ENCODE results near the gene YKT6.

Gene YKT6

DNA sequence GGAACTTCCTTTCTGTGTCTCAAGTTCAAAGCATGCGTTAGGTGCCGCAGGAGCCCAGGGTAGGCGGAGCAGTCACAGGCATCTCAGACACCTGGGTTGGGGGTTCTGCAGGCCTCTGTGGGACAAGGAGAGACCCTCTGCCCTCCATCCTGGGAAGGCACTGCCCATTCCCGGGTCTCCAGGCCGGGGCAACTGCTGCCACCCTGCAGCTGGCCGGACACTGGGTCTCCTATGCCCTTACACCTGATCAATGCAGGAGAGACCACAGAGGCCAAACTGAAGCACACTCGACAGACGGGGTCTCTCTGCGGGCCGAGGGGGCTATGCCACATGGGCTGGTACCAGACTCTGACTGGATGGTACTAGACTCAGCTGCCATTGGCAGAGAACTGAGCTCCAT is 36.9 kb downstream of the YKT6 start:
- no peak for DNase-seq

DNA sequence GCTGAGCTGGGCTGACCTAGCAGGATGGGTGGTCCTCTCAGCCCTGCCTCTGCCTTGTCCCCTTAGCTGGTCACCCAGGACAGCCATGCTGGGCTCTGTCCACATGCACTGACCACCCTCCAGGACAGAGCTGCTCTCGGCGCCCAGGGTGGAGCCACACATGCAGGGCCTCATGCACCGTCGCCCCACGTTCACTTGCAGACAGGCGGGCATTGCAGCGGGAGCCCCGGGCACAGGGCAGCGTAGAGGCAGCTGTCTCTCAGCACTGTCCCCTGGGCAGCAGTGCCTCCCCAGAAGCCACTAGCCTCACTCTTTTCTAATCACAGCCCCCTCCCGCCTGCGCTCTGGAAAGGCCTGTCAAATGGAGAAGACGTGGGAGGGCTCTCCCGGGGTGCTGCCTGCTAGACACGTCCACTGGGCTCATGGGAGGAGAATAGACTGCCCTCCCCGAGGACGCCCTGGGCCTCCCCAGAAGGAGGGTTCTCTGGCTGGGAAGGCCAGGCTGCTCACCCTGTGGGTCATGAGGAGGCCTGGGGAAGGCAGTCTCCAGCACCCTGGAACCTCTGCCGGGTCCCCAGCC is 37.4 kb downstream of the YKT6 start:
- no peak for DNase-seq

- no peak for DNase-seq
Observed at GRCh38 chr7:44239361-44239760, 38.6 kb downstream of the YKT6 start.

DNA sequence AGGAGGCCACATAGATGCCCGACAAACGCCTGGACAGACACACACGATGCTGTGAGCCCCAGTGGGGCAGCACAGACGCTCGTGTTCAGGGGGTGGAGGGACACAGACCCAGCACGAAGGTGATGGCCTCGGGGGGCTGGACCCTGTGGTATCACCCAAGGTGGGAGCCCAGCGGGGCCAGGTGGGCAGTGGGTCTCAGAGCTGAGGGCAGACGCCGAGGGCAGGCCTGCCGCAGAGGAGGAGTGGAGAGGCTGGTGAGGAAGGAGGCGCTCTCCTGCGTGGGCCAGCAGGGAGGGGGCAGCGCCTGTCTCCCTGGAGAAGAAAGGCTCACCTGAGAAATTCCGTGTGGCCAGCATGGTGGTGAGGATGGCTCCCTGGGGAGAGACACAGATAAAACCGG is 39.6 kb downstream of the YKT6 start:
- DNase-seq: no peak

- DNase-seq: peak; percentile 45
Observed at GRCh38 chr7:44240983-44241510, 40.3 kb downstream of the YKT6 start.

- DNase-seq: no peak
Observed at GRCh38 chr7:44242091-44242490, 41.3 kb downstream of the YKT6 start.

DNA sequence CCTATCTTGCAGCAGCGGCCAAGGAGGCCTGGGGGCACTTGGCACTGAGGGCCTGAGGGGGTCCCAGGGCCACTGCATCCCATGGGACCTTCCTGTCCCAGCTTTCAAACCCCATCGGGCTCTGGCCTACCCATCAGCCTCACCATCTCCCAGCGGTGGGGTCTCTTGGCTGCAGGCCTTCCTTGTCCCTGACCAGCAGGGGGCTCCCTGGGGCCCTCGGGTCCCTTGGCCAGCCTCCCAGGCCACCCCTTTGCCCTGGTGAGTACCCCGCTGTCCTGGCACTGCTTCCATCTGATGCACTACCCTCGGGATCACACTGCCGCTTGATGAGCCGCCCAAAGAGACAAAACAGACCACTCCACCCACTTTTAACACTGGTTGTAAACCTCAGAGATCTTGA is 43.5 kb downstream of the YKT6 start:
- no peak for DNase-seq

- DNase-seq: no peak
Observed at GRCh38 chr7:44246396-44247113, 45.8 kb downstream of the YKT6 start.

DNA sequence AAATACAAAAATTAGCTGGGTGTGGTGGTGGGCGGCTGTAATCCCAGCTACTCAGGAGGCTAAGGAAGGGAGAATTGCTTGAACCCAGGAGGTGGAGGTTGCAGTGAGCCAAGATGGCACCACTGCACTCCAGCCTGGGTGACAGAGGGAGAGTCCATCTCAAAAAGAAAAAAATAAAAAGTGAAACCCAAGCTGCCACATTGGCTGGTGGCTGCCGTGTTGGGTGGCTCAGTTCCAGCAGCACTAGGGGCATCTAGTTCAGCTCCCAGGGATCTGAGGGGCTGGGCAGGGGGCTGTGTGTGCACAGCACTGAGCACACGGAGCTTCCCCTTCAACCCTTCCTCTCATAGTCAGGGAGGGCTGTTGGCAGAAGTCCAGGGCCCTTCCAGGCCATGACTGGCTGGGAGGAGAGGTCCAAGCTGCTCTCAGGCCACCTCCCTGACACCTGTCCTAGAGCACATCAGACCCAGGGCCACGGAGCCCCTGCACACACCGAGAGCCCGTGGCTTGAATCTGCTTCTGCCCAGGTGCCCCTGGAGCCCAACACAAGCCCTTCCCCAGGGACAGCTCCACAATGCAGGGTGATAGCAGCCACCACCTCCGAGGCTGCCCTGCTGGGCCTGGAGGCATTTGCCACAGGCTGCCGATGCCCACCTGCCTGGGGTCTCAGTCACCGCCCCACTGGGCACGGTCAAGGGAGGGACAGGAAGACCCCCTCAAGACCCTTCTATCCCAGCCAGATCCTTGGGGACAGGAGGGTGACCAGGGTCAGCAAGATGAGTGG is 47.3 kb downstream of the YKT6 start:
- no peak for DNase-seq

DNA sequence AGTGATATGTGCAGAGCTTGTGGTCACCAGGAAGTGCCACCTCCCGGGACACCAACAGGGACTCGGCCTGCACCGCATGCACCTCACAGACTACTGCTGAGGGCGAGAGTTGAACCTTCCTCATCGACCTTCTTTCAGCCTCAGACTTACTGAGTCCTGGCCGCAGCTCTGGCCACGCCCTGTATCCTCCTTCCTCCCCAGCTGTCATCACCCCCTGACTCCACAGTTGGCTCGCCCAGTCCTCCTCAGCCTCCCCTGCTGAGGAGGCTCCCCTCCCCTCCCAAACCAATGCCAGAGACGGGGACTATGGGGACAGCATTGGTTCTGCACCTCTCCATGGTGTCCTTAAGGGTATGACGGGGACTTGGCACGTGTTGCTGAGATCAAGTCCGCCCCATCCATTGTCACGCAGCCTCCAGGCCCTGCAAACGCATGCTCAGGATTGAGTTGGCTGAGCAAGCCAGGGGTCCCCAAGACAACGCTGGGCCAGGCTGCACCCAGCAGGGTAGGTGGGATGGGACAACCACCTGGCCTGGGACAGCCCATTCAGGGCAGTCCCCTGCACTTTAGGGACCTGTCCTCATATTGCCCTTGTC is 49.0 kb downstream of the YKT6 start:
- DNase-seq: no peak

DNA sequence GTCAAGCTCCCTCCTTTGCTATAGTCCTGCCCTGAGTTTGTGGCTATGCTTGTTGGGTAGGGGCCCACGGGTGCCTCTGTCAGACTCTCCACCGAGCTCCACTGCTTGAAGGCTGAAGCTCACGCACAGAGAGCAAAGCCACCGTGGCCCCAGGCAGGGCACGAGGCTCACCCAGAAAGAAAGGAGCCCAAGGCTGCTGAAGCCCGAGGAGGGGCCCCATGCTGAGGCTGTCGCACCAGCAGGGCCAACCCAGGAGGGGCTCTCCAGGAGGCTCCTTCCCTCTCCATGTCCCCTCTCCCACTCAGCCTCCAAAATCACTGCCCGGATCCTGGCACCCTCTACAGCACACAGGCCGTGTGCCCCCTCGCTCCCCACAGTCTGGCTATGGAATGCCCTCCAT is 50.5 kb downstream of the YKT6 start:
- no peak for DNase-seq

DNA sequence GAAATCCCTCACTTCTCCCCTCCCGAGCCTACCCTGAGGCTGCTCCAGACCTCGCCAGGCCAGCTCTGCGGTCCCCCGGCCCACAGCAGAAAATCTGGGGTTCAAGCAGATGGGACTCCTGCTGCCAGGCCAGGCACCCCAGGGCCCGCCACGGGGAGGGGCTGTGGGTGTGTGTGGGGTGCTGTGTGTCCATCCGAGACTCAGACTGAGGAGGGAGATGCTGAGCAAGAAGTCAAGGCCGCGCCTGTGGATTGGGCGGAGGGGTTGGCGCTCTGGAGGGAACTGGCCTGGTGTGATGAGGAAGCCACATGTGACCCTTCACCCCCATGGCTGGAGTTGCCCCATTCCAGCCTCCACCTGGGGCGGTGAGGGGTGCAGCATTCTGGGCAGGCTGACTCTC is 51.1 kb downstream of the YKT6 start:
- DNase-seq: no peak

DNA sequence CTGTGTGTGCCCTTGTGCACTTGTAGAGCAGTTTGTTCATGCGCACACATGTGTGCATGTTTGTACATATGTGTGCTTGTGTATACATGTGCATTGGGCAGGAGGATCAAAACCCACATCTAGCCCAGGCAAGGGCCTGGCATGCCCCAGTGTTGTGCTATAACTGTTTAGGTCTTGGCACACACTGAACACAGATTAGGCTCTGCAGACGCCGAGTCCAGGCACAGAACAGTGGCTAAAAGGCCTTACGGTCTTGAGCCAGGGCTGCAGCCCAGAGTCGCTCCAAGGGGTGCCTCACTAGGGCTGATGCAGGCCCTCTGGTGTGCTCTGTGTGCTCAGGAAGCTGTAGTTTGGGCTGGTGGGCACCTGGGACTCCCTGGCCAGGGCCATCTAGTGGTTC is 55.7 kb downstream of the YKT6 start:
- DNase-seq: no peak

DNA sequence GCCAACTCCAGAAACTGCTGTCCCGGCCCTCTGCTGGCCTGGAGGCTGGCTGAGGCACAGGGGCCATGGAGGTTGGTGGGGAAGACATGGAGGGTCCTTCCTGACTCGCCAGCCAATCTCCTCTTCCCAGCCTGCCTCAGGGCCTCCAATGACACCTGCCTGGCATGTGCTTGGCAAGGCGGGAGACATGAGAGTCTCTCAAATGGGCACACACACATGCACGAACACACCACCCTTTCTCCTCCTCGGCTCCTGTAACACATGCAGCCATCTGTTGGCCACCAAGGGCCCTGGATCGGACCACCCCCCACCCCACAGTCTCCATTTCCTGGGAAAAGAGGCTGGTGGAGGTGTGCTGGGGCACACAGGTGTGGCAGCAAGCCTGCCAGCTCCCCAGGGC is 56.4 kb downstream of the YKT6 start:
- no peak for DNase-seq

DNA sequence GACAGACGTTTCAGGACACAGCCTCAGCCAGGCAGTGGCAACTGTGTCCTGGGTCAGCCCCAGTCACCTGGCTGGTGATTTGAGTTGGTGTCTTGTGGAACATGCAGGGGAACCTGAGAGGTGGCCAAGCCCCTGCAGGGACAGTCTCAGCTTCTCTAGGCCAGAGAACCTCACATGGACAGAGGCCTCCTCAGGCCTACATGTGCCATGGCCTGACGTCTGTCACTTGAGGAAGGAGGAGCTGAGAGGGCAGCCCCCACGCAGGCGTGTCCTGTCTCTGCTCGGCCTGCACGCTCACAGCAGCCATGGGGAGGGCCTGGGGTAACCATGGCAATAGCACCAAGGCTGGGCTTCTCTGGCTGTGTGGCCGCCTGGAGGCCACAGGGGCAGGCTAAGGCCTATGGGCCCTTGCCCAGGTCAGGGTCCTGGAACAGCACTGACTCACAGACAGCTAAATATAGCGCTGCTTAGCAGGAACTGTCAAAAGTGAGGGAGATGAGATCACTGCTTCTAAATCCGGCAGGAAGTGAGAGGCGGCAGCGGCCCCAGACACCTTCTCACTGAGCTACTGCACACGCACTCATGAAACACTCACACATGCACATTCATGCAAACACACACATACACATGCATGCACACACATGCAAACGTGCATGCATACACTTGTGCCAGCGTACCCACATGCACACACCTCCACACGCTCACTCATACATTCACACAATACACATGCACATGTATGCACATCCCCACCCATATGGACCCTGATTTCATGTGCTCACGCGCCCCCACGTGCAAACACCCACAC is 57.0 kb downstream of the YKT6 start:
- no peak for DNase-seq

DNA sequence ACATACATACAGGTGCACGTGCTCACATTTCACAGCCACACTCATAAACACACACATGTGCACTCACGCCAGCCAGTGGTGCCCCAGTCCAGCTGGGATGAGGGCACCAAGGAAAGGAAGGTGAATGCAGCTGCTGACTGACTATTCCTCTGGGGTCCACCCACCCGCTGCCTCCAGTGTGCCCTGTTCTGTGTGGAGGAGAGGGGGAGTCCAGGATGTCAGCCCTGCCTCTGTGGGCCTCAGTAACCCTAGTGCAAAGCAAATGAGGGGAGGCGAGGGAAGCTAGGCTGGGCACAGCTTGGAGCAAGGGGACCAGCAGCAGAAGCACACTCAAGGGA is 57.6 kb downstream of the YKT6 start:
- no peak for DNase-seq

DNA sequence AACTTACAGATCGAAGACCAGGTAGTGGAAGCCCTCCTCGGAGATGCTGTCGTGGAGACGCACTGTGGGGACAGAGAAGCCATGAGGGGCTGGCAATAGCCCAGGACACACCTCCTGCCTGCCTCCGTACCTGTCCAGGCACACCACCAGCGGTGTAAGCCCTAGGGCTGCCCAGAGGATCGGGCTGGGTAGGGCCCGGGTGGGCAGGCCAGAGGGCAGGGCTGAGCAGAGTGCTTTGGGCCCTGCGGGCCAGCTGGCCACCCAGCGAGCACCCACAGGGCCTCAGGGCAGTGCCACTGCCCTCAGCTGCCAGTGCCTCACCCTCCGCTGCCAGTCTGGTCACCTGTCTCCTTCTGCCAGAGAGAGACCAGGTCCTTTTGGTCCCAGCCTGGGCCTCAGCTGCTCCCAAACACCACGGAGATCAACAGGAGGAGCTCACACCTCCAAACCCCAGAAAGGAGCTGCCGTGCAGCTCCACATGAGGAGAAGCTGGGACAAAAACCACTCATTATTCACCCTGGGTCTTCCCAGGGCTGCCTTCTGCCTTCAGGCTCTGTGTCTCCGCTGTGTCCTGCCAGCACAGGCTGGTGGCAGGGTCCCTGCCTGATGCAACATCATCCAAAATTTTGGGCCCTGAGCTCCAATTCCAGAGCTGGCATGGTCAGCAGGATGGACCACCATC is 58.2 kb downstream of the YKT6 start:
- no peak for DNase-seq

DNA sequence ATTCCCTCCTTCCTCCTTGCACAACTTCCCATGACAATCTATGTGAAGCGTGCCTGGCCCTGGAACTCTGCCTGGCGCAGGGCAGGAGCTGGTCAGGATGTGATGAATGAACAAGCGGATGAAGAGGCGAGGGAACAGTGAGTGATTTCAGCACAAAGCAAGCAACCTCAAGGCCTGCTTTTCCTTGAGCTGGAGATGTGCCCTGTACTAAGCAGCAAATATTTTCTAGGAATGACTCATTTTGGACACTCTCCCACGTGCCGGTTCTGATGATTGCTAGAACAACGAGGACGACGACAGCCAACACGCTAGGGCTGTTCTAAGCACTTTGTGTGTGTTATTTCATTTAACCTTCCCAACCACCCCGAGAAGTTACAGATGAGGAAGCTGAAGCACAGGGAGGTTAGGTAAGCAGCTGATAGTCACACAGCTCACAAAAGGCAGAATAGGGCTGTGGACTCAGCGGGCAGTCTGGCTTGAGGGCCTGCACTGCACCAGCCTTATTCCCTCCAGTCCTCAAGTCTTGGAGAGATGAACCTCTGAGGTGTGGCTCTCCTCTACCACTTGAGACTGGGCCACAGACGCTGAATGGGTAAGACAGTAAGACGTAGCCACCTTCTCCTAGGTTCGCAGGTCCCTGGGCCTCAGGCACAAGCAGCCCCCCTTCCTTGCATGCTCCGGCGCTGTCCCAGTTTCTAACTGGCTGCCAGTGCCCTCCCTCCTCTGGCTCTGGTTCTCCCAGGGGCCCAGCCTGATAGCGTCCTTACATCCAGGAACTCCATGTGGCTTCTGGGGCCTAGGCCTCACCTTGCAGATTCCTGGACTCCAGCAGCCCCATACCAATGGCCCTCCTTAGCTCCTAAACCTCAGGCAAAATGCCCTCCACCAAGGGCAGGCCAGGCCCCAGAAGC is 59.0 kb downstream of the YKT6 start:
- DNase-seq: no peak

DNA sequence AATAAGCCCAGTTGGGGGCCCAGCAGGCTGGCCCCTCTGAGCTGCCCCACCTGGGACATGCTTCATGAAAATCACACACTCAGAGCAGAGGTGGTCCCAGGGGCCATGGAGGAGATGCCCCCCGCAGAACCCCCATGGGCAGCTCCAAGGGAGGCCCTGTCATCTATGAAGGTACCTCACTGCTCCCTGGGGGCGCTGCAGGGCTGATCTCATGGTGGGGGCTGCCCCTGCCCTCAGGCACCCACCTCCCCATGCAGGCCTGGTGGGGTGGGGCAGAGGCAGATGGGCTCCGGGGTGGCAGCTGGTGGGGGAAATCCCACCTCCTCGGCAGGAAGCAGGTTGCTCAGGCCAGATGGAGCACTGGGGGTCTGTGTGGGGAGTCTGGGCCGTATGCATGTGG is 60.5 kb downstream of the YKT6 start:
- DNase-seq: no peak

DNA sequence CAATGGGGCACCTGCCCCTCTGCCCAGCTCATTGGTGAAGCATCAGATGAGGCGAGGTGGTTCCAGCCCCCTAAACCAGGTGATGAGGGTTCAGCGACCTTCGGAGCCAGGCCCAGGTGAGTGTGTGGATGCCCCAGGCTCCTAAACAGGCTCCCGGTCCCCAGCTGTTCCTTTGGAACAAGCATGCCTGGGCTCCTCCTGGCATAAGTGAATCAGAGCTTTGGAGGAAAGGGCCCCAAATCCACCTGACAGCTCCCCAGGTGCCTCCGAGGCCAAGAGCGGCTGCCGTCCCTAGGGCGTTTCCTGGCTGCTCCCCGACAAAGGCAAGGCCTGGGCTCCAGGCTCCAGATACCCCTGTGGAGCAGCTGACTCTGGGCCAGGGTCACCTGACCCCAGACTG is 61.3 kb downstream of the YKT6 start:
- no peak for DNase-seq

Data from NCI-H1105 (cell line).